Uterus (tissue), 4 donors: ENCODE measurements around the gene YWHAH. TPM values are rescaled to one million over a fixed set of nuclear protein-coding genes. Genes with fewer than 3 reads are reported as not detected.

Experiments used
- DNase-seq, 2 donors: peaks; one replicate each; pipeline ENCODE4 v3.0.0-alpha.2; 2019 to 2020
- H3K27ac ChIP-seq, 2 donors: fragments of 200-600 bp; sonication (generic); 1 replicate in 1 of 2; 2 replicates in 1 of 2; pipeline ENCODE4 v1.5.1; 2016 to 2018
- H3K27me3 ChIP-seq, 2 donors: fragments of 200-600 bp; sonication (generic); one replicate each; pipeline ENCODE4 v1.5.1; 2018 to 2019; ENCODE audit warnings: control low read depth in 1 of 2
- H3K36me3 ChIP-seq, 2 donors: fragments of 200-600 bp; sonication (generic); one replicate each; pipeline ENCODE4 v1.5.1; 2019; ENCODE audit warnings: control low read depth in 1 of 2
- H3K4me1 ChIP-seq, 2 donors: fragments of 200-600 bp; sonication (generic); one replicate each; pipeline ENCODE4 v1.5.1; 2018 to 2019; ENCODE audit warnings: control low read depth in 1 of 2
- H3K4me3 ChIP-seq, 2 donors: fragments of 200-600 bp; sonication (generic); 1 replicate in 1 of 2; 2 replicates in 1 of 2; pipeline ENCODE4 v1.5.1; 2018 to 2019; ENCODE audit warnings: mild to moderate bottlenecking in 1 of 2
- H3K9me3 ChIP-seq, 2 donors: fragments of 200-600 bp; sonication (generic); one replicate each; pipeline ENCODE4 v1.5.1; 2019; ENCODE audit warnings: control low read depth in 1 of 2
- CTCF ChIP-seq, 4 experiments: fragments of 200-600 bp in 2 of 4; fragments of 450-650 bp in 2 of 4; sonication (generic) in 2 of 4; IDR thresholded peaks; one replicate each; pipeline ENCODE4 v1.5.1; 2016 to 2019; ENCODE audit warnings: antibody characterized with exemption in 4 of 4, mild to moderate bottlenecking in 2 of 4, moderate library complexity in 1 of 4
- POLR2A ChIP-seq, 2 donors: fragments of 450-650 bp; IDR thresholded peaks; one replicate each; pipeline ENCODE4 v1.6.1; 2016; ENCODE audit warnings: antibody characterized with exemption in 2 of 2, mild to moderate bottlenecking in 1 of 2, moderate library complexity in 1 of 2
- intact Hi-C: fragments of 100-400 bp; cut with DNase I; formaldehyde crosslinking; loops from one replicate; pipeline ENCODE4 v1.15.1; 2023; ENCODE audit warnings: low total_unique reads
- total RNA-seq, 4 donors: library from RNA; depleted of rRNA in 3 of 4; stranded (reverse); fragments of >200 nt in 3 of 4; gene quantifications; one replicate each; pipeline versions ENCODE4 v1.1.0 to v1.2.4, GENCODE V29; 2014 to 2023
- donor health status: DM: yes; HTN: yes; CAD: no.

YWHAH gene
- total RNA-seq, 4 donors from 2014 or later, result 37.1 to 209 (median 101) TPM

- TF ChIP-seq POLR2A (IDR thresholded peaks at IDR 0.05), result no peak
- TF ChIP-seq CTCF (IDR thresholded peaks at IDR 0.05), result no peak
- no peak for DNase-seq
- intact Hi-C loops, result loop anchor here (10.0 kb wide), 1 partner anchor 56 kb away; no protein-coding TSS in a partner anchor
- Histone ChIP-seq H3K27me3 (no peaks in the 10 kb centered on the region), H3K9me3 (no peaks in the 10 kb centered on the region), H3K4me3 (no peak overlapping the region), H3K36me3 (no peaks in the 10 kb centered on the region), H3K27ac (no peak overlapping the region), H3K4me1 (no peaks in the 10 kb centered on the region)
These were observed 45.4 kb upstream of the YWHAH start for GRCh38 chr22:31898926-31899325.

- Histone ChIP-seq H3K4me3 (no peak overlapping the region), H3K27me3 (no peaks in the 10 kb centered on the region), H3K4me1 (no peaks in the 10 kb centered on the region), H3K36me3 (no peaks in the 10 kb centered on the region), H3K27ac (no peak overlapping the region), H3K9me3 (no peaks in the 10 kb centered on the region)
- no peak for TF ChIP-seq POLR2A (IDR thresholded peaks at IDR 0.05)
- TF ChIP-seq CTCF (IDR thresholded peaks at IDR 0.05), result no peak
- no peak for DNase-seq
- intact Hi-C loops, result loop anchor here (10.0 kb wide), 1 partner anchor 55 kb away; no protein-coding TSS in a partner anchor
These were observed 44.7 kb upstream of the YWHAH start for GRCh38 chr22:31899669-31900068.

DNA sequence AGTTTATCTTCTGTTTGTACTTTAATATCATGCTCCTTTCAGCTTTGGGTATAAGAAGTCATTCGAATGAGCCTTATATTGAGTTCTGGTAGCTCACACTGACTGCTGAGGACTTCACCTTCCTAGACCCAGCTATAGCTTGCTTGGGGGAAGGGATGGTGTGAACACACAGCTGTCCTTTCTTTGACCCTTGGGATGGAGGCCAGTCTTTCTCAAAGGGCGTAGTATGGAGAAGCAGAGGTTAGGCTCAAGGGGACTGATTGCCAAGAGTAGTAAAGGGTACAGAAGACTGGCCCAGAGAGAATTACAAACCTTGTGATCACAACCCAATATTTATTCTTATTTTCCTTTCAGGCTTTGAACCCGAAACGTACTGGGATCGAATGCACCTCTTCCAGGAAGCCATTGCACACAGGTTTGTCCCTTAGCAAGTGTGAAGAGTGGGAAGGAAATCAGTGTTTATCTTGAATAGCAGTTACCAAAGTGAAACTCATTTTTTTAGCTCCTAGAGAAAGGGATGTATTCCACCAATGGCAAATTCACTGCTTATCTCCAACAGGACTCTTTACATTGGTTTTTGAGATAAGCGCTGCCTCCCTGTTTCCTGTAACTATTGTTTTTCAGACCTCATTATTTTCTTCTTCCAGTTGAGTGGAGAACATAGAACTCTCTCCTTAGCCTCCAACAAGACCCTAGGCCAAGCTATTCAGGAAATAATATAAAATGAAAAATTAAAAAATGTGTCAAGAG, 42.8 kb upstream of the YWHAH start:
- no peaks in the 10 kb centered on the region for H3K36me3 ChIP-seq
- no peak for DNase-seq

GRCh38 chr22:31904651-31905050, 39.7 kb upstream of the YWHAH start:
- no peak overlapping the region for H3K4me3 ChIP-seq
- no peaks in the 10 kb centered on the region for H3K27me3 ChIP-seq
- H3K9me3 ChIP-seq, result no peaks in the 10 kb centered on the region
- H3K4me1 ChIP-seq, result no peaks in the 10 kb centered on the region
- H3K27ac ChIP-seq, result no peak overlapping the region
- H3K36me3 ChIP-seq, result no peaks in the 10 kb centered on the region
- DNase-seq, result no peak
- no peak for TF ChIP-seq POLR2A (IDR thresholded peaks at IDR 0.05)
- no peak for TF ChIP-seq CTCF (IDR thresholded peaks at IDR 0.05)
- intact Hi-C loops, result no loop called here

More for the DNA sequence above, 42.8 kb upstream of the YWHAH start:
- H3K27me3 ChIP-seq, result no peaks in the 10 kb centered on the region
- no peak for TF ChIP-seq CTCF (IDR thresholded peaks at IDR 0.05)
- no peak for TF ChIP-seq POLR2A (IDR thresholded peaks at IDR 0.05)
- H3K4me1 ChIP-seq, result no peaks in the 10 kb centered on the region
- no peaks in the 10 kb centered on the region for H3K9me3 ChIP-seq
- no peak overlapping the region for H3K27ac ChIP-seq
- intact Hi-C loops, result no loop called here
- H3K4me3 ChIP-seq, result no peak overlapping the region

DNA sequence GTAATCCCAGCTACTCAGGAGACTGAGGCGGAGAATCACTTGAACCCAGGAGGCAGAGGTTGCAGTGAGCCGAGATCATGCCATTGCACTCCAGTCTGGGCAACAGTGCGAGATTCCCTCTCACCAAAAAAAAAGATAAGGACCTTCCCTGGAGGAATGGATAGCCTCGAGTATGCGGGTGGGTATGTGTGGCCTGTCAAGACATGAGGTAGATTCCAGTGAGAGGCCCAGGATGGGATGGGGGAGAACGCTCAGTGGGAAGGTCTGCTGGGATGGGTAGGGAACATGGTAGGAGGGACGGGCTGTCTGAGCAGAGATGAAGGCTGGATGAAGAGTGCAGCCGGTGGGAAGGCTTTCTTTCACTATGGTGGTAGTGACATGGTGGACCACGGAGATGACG, 39.0 kb upstream of the YWHAH start:
- H3K9me3 ChIP-seq, result no peaks in the 10 kb centered on the region
- intact Hi-C loops, result no loop called here
- no peak overlapping the region for H3K27ac ChIP-seq
- no peaks in the 10 kb centered on the region for H3K27me3 ChIP-seq
- H3K36me3 ChIP-seq, result no peaks in the 10 kb centered on the region
- no peak overlapping the region for H3K4me3 ChIP-seq
- TF ChIP-seq CTCF (IDR thresholded peaks at IDR 0.05) (no peak), POLR2A (IDR thresholded peaks at IDR 0.05) (no peak)
- H3K4me1 ChIP-seq, result no peaks in the 10 kb centered on the region
- DNase-seq, result no peak
